HG03520 (cell line): ENCODE results near the gene P2RX3.

Experiments used
- ATAC-seq: cut with Tn5 transposase; IDR thresholded peaks from one replicate; pipeline ENCODE4 v1.9.1; 2021; ENCODE audit warnings: mild to moderate bottlenecking, moderate library complexity; ENCODE audit not compliant: unreplicated experiment

P2RX3 gene

DNA sequence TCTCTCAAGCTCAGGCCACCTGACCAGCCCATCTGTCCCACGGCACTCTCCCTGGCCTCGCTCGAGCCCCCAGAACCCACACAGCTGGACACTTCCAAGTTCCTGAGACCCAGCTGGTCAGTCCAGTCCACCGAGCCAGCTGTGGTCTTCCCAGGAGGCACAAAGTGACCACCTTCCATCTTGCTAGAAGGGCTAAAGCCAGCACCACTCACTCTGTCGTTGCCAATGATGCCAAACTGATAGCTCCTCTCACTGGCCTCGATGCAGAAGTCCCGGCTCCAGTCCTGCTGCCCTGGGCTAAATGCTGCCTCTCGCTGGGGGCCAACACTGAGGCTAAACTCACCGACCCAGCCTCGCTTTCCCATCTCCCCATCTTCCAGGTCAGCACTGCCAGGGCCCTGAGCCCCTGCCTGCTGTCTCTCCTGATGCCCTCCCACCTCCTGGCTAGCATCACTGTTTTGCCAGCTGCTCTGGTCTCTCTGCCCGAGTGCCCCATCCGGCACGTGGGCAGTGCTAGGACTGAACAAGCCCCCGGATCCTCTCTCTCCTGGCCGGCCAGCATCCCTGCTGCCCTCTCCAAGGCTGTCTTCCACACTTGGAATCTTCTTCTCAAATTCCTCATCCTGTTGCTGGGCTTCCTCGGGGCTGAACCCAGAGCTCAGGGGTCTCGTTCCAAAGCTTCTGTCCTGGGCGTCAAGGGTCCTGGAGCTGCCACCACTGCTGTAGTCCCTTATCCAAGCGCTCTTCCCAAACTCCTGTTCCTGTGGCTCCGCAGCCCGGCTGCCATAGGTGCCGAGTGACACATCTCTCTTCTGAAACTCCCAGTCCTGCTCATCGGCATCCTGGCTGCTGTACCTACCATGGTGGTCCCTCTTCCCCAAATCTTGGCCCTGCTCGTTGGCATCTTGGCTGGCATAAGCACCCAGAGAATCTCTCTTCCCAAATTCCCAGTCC lies 28.8 kb upstream of the P2RX3 start:
- ATAC-seq: no peak

DNA sequence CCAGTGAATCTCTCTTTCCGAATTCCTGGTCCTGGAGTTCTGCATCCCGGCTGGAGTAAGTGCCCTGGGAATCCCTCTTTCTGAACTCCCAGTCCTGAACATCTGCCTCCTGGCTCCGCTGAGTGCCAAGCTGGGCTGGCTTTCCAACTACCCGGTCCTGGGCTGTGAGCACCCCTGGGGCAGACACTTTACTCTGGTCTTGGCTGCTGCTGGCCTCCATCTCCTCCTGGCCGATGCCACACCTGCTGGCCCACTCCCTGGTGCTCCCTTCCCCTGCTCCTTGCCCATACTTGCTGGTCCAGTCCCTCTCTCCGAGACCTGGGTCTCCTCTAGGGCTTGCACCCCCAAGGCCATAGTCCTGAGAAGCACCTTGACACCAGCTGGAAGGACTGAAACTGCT lies 28.1 kb upstream of the P2RX3 start:
- ATAC-seq: no peak

DNA sequence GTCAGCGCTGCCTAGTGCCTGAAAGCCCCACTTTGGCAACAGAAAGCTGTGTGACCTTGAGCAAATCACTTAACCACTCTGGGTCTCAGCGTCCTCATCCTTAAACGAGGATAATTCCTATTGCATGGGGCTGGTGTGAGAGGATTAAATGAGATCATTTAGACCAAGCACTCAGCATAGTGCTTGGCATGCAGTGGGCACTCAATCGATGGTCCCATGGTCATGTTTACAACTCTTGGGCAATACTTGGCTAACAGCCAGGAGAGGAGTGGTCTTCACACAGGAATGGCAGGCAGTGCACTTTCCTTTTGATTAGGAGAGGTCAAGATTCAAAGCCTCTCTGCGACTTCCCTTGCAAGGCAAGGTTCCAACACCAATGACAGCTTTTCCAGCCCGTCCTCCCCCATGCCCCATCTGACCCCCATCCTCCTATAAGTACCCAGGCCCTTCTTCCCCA lies 27.5 kb upstream of the P2RX3 start:
- no peak for ATAC-seq

DNA sequence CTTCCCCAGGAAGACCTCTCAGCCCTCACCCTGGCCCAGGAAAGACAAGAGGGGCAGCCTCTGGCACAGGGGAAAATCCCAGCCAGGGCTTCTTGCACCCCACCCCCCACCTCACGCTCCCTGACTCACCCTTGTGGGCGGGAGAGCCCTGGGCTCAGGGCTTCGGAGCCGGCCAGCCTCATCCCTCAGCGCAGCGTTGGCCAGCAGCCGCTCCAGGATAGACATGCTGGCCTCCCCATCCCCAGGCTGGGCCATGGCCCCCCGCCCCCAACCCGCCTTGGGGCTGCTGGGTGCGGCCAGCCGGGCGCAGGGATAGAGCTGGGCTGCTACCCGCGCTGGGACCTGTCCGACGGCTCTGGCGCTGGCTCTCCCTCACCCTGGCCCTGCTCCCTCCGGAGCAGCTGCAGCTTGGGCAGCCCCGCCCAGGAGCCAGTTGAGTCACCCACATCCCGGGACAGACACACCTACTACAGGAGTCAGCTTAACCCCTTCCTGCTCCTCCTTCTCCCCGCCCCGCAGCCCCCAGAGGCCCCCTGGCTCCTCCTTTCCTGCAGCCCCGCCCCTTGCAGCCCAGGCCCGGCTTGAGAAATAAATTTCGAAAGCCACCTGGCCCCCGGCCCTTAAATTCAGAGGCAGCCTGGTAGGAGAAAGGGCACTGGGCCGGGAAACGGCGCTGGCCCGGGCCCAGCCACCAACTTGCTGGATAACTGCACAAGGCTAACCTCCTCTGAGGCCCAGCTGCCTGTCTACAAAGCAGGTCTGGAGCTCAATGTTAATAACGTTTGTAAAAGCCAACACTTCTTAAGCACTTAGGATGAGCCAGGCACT lies 26.8 kb upstream of the P2RX3 start:
- ATAC-seq: peak; percentile 85

DNA sequence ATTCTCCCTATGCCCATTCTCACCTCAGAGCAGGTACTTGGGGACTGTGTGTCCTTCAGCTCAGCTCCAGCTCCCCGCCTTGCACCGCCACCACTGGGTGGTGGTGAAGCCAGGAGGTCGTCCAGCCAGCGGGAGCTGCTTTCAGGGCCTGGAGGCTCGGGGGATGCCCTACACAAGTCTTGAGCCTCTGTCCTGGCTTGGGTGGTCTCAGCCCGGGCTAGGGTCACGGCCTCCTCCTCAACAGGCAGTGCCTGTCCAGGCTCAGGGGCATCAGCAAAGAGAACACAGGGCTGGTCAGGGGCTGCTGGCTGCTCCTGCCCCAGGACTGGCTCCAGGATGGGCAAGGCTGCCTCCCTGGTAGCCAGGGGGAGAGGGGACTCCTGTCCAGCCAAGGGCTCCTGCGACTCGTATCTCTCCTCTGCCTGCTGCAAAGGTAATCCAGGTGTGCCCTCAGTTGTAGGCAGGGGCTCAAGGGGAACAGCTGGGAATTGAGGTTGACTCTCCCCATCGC lies 25.6 kb upstream of the P2RX3 start:
- ATAC-seq: no peak

DNA sequence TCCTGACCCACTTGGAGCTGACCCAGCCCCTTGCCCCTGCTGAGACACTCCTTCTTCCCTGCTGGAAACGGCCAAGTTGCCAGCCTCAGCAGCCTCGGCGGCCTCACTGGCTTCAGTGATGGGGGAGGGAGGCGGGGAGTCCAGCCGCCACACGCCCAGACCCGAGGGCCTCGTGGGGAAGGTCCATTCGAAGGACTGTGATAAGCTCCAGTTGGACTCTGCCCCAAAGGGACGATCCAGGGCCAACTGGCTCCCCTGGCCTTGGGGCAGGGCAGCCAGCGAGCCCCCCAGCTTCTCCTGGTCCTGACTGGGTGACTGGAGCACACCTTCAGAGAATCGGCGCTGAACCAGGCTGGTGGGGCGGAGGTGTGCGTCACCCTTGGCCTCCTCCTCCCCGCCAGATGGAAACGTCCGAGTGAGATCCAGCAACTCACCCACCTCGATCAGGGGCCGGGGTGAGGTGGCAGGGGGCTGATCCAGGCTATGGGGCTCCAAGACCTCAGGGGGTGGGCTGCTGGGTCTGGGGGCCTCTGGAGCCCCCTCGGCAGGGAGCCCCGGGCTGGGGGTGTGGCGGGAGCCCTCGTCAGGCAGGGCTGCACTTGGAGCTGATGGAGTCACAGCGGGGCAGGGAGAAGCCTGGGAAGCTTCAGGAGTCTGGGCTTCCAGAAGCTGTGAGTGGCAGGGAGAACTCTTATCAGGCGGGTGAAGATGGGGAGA lies 24.9 kb upstream of the P2RX3 start:
- no peak for ATAC-seq

DNA sequence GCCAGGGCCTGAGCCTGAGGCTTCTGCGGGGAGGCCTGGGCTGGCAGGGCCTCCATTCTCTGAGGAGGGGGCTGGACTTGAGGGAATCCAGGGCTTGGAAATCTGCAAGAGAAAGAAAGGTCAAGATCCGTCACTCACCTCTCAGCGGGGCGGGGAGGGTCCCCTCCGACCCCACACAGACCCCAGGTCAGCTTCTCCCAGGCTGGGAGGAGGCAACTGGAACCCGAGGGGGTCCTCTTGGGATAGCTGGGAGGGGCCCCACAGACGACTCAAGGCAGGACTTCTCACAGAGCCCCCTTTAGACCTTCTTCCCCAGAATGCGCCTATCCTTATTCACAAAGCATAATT lies 24.4 kb upstream of the P2RX3 start:
- ATAC-seq: no peak

DNA sequence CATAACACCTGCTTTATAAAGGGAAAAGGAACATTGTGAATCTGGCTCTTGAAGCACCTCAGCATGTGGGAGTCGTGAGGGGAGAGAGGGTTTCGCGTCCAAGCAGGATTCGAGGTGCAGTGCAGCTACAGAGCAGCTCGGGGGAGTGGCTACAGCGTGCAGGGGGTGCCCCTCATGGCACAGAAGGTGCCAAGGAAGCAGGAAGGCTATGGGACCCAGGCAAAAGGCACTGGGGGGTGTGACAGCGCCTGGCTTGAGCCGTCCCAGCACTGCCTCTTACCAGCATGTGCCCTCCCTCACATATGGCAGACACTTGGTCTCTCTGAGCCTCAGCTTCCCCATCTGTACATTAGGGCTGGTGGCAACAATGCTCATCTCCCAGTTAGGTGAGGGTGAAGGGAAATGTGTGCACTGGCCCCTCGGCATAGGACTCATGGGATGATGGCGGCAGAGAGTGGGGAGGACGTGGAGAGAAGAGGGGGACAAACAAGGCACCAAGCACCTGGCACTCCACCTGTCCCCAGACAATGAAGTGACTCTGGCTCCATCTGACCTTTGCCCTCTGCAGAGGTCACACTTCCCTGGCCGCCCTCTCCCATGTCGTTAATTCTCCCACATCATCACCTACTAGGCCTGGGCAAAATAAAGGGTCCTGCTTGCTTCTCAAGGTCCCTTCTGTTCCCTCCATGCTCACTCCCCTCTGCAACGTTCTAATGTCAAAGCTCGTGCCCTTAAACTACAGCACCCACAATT lies 23.8 kb upstream of the P2RX3 start:
- ATAC-seq: no peak

DNA sequence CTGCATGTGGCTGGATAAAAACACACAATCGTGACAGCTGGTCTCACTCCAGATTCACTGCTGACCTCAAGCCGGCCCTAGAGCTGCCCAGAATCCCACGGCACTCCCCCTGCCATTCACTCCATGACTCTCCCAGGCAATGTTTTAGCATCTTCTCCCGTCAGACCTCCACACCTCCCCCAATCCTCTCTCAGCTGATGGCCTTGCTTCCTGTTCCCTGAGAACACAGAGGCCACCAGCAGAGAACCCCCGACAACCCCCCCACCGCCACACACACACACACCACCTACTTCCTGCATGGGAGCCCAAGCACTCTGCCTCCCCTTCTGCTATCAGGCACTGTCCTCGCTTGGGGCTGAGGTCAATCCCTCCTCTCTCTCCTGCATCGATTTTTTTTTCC lies 22.7 kb upstream of the P2RX3 start:
- no peak for ATAC-seq

DNA sequence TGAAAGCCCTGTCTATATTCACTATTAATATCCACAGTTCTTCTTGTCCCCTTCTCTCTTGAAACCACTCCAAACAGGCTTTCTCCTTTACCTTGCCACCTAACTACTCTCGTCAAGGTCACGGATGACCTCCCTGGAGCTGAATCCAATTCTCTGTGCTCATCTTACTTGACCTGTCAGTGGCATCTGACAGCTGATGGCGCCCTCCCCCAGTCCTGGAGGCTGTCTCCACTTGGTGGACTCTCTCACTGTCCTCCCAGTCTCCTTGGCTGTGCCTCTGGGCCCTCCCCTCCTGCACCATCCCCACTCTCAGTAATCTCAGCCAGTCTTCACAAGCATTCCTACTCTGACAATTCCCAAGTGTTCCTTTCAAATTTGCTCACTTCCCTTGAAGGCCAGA lies 22.1 kb upstream of the P2RX3 start:
- no peak for ATAC-seq

DNA sequence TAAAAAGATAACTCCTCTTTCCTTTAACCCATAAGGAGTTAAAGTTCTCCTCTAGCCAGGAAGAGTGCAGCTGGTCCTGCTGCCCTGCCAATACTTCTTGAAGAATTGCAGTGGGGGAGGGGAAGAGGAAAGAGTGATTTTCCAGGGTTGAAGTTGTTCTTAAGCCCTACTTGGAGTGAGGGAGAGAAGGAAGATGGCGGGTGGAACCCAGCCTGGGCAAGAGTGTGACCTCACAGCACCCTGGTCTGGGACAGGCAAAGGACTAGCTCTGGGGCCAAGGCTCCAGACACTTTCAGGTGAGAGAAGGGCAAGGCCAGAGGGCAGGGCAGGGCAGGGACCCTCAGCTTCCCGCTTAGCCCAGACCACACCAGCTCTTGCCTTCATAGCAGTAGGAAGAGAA lies 20.0 kb upstream of the P2RX3 start:
- no peak for ATAC-seq

DNA sequence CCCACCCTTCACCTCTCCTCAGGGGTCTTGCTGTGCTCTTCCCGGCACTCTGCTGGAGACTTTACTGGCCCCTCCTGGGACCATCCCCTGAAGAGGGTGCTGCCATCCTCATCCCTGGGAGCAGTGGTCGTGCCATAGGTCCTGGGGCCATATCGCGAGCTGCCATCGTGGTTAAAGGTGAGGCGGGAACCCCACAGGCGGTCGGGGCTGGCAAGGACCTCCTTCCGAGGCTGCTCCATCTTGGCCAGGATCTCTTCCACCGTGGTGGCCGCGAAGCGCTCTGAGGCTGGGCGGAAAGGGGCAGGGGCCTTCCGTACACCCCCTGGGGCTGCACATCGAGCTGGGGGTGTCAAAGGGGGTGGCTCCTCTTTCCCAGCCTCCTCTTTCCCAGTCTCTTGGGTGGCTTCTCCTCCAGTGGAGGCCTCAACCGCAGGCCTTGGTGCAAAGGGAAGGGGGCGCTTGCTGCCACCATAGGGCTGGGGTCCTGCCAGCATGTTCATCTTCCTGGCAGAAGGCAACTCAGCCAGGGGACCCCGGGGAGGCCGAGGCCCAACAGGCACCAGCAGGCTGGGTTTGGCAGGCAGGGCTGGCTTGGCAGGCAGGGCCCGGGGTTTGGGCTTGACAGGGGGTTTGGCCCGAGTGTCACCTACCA lies 18.0 kb upstream of the P2RX3 start:
- no peak for ATAC-seq

DNA sequence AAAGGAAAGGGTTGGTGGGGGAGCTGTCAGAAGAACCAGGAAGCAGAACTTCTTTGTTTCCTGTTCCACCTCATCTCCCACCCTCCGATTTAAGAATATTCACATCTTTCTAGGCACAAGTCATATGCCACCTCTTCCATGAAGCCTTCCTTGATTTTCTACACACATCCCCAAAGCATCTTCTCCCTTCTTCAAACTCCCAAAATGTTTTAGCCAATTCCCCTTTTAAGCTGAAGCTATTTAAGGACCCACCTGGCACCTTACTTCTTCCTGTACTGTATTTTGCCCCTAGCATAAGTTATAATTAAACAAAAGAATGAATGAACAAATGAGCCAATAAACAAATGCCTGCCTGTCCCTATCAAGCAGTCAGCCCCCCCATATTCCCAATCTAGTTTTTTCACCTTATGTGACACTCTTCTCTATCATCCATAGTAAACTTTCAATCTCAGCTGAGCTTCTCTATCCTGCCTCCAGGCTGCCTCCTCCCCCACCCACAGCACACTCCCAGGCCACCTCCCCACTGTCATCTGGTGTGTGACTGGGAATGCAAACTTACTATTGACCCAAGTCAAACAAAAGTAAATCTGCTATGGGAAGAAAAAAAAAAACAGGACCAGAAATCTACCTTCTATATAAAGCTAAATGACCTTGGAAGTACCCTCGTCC lies 17.3 kb upstream of the P2RX3 start:
- ATAC-seq: no peak

DNA sequence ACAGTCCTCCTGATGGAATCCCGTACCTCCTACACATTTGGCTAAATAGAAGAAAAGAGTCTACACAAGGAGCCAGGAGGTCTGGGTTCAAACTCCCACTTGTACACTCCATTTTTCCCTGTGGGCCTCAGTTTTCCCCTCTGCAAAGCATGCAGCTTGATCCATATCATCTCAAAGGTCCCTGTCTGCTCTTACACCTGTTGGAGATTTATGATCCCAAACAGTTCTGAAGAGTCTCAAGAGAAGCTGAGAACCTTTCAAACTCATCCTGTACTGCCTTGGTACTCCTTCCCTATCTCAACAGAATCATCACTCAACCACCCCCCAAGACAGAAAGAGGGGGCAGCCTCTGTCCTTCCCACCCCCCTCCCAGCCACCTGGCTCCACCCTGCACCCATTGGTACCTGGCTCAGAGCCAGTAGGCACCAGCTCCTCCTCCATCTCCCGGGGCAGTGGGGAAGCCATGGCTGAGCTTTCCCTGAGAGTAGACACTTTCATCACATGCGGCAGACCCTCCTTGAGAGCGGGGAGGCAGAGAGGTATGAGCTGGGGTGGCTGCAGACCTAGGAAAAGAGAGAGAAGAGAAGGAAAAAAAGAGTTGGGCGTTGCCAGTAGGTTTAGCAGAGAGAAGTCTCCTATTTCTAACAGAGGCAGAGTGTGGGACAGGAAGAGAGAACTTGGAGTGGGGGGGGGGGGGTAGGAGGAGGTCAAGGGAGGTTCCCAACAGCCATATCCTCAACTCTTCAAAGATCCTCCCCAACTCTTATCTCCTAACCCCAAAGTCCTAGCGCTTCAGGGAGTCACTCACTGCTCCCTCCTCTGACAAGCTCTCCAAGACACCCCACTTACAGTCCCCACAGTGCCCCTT lies 16.5 kb upstream of the P2RX3 start:
- no peak for ATAC-seq

DNA sequence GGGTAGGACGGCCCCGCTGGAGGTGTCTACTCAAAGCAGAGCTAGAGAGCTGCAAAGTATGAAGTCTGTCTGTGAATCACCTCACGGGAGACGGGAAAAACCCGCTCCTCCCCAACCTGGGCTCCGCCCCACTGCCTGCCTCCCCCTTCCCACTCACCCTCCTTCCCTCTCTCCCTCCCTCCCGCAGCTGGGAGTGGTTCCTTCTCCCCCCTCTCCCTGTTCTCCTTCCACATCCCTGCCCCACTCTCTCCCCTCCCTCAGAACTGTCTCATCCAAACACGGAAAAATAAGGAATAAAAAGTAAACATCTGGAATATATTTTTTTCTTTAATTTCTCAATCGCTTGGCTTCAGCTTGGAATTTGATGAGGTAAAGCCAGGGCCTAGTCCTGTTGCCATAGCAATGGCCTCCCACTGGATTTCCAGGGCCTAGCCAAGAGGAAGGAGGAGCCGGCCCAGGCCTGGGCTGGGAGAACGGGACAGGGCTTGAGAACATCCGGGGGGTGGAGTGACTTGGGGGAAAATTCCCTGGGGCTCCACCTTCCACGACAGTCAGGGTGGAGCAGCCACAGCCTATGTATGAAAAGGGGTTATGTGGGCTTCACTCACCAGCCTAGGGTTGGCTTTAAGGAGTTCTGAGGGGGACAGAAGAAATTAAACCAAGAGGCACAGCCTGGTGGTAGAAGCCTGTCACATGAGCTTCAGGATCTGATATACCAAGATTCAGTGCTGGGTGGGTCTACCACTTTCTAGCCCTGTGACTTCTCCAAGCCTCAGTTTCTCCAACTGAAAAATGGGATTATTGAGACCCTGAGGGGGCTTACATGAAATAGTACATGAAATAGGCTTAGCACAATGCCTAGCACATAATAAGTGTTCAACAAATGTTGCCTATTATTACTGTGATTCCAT lies 15.6 kb upstream of the P2RX3 start:
- ATAC-seq: no peak

DNA sequence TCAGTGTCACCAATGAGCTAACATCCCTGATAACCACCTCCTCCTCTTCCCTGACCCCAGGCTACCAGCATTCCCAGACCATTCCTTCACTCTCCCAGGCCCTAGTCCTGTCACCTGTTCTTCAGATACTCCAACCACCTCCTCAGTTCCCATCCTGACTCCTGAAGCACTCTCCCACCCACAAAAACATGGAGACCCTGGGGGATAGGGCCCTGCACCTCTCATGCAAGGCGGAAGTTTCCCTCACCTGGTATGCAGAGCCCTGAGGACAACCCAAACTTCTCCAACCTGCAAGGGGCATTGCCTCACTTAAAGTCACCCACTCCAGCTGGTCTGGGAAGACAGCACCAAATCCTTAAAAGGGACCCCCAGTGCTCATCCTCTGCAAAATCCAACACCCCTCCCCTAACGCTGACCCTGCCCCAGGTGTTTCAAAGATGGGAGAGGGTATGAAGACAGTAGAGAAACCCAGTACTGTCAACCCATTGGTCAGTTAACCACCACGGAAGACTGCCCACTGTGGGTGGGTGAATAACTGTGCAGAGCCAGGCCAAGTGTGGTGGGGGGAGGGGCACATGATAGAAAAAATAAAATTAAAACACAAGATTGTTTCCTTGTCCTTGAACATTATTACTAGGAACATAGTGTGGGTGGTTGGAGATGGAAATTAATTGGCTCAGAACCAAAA lies 14.8 kb upstream of the P2RX3 start:
- ATAC-seq: no peak

DNA sequence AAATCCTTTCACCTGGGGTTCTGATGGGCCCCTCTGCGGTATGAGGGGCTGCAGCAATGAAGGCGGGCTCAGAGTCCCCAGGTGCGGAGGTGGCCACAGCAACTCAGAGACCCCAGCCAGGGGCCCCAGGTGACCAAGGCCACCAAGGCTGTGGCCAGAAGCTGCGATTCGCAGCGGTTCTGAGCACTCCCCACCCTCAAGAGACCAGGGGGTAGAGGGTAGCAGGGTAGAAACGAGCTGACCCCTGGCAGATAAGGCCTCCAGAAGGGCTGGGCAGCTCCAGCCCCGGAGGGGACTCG lies 14.3 kb upstream of the P2RX3 start:
- ATAC-seq: no peak
